ENCODE data around the gene UNC5A. TPM values are rescaled to one million over a fixed set of nuclear protein-coding genes. Genes with fewer than 3 reads are reported as not detected.

UNC5A gene
- polyA plus RNA-seq, 1 of the 3 experiments (the other 2 are of a cell fraction): 0.46 TPM

DNA sequence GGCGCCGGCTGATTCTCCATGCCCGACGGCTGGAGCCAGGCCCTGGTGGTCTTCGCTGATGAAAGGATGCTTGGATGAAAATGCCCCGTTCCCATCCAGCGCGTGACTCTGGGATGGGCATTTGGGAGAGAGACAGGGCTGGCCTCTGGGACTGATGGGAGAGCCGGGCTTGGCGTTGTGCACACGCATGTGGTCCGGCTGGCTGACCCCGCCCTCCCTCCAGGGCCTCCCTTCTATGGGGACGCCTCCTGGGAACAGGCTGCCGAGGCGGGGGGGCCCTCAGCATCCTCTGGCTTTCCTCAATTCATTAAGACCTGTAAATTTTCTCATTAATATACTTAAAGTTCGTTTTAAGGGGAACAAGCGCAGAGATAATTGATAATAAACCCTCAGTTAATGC is 36.8 kb downstream of the UNC5A start (continued):
- no peak for TF ChIP-seq EZH2phosphoT487 (IDR thresholded peaks at IDR 0.05; ENCODE audit: borderline replicate concordance, low read depth)

DNA sequence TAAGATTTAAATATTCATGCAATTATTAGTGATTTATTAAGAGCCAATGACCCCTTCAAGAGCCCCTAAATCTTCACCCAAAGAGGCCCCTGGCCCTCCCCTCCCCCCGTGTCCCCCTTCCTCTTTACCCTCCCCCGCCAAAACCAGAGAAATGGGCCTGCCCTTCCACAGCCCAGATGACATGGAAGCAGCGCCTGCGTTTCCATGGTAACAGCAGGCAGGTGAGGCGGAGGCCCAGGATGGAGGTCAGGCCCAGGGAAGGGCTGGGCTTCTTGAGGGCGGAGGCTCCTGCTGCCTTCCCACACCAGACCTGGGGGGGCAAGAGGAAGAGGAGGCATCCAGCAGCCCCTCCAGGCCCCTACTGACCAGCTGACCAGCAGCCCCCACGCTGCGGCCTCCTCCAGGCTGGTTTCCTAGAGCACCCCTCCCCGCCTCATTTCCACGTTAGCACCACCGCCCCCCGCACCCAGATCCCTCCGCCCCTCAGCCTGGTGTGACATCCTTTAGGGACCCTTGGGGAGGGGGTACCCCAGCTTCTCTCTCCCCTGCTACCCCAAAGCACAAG is 37.4 kb downstream of the UNC5A start:
- H3K4me1 ChIP-seq (ENCODE audit: control insufficient read depth in 1 of 2, insufficient read depth in 2 of 2, low read depth in 1 of 2, low read length in 1 of 2): peaks cover 0 to 51% of the 10 kb centered on the region in 2 experiments; a peak in 1 of 4 replicates
- H3K27ac ChIP-seq (ENCODE audit: low read depth in 2 of 2, low read length in 1 of 2): no peak overlapping the region; a peak in 1 of 4 replicates
- no peaks in the 10 kb centered on the region for H3K9me3 ChIP-seq
- H3K9ac ChIP-seq: no peak overlapping the region
- no peaks in the 10 kb centered on the region for H3K79me2 ChIP-seq (ENCODE audit: insufficient read depth)
- ChIA-PET POLR2A (no interaction called here), CTCF (interaction anchor here (1.5 kb wide), 1 partner anchor 187 kb away, joined by 4 read pairs; no protein-coding TSS in a partner anchor)
- H2AFZ ChIP-seq (ENCODE audit: low read depth): no peak overlapping the region
- H3K27me3 ChIP-seq (ENCODE audit: insufficient read depth): no peaks in the 10 kb centered on the region
- no peak overlapping the region for H3K4me2 ChIP-seq
- no peaks in the 10 kb centered on the region for H3K9me2 ChIP-seq
- 73% methylated on average over 6 of the region's 13 CpGs for WGBS (ENCODE audit: low lambda C conversion rate)
- TF ChIP-seq FOXM1 (IDR thresholded peaks at IDR 0.05; ENCODE audit: low read depth): no peak
- TF ChIP-seq POLR2AphosphoS5 (IDR thresholded peaks at IDR 0.05; ENCODE audit: low read depth, low read length): no peak
- no peak for TF ChIP-seq MAX (IDR thresholded peaks at IDR 0.05; ENCODE audit: low read depth)
- no peak for TF ChIP-seq EZH2phosphoT487 (IDR thresholded peaks at IDR 0.05; ENCODE audit: borderline replicate concordance, low read depth)
- no peak for TF ChIP-seq GATA2 (CRISPR knock-in tag; IDR thresholded peaks at IDR 0.05)
- TF ChIP-seq EP300 (IDR thresholded peaks at IDR 0.05; ENCODE audit: borderline replicate concordance in 1 of 2, low read depth in 1 of 2, low read length in 1 of 2): no peak
- TF ChIP-seq TAF1 (IDR thresholded peaks at IDR 0.05; ENCODE audit: borderline replicate concordance, low read depth, low read length): no peak
- TF ChIP-seq, protein P1, sequence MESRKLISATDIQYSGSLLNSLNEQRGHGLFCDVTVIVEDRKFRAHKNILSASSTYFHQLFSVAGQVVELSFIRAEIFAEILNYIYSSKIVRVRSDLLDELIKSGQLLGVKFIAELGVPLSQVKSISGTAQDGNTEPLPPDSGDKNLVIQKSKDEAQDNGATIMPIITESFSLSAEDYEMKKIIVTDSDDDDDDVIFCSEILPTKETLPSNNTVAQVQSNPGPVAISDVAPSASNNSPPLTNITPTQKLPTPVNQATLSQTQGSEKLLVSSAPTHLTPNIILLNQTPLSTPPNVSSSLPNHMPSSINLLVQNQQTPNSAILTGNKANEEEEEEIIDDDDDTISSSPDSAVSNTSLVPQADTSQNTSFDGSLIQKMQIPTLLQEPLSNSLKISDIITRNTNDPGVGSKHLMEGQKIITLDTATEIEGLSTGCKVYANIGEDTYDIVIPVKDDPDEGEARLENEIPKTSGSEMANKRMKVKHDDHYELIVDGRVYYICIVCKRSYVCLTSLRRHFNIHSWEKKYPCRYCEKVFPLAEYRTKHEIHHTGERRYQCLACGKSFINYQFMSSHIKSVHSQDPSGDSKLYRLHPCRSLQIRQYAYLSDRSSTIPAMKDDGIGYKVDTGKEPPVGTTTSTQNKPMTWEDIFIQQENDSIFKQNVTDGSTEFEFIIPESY (IDR thresholded peaks at IDR 0.05; ENCODE audit: borderline replicate concordance, low read depth): no peak
- TF ChIP-seq, protein P2, sequence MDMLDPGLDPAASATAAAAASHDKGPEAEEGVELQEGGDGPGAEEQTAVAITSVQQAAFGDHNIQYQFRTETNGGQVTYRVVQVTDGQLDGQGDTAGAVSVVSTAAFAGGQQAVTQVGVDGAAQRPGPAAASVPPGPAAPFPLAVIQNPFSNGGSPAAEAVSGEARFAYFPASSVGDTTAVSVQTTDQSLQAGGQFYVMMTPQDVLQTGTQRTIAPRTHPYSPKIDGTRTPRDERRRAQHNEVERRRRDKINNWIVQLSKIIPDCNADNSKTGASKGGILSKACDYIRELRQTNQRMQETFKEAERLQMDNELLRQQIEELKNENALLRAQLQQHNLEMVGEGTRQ (IDR thresholded peaks at IDR 0.05; ENCODE audit: borderline replicate concordance, low read depth, low read length): no peak
- TF ChIP-seq TEAD4 (IDR thresholded peaks at IDR 0.05; ENCODE audit: borderline replicate concordance, insufficient read depth): no peak
- no peak for DNase-seq
- H3K4me3 ChIP-seq (ENCODE audit: low read depth in 2 of 2, low read length in 1 of 2): no peak overlapping the region
- no peaks in the 10 kb centered on the region for H4K20me1 ChIP-seq (ENCODE audit: insufficient read depth)
- H3K36me3 ChIP-seq (replicated peaks in 1 of 2; ENCODE audit: control insufficient read depth in 1 of 2, insufficient read depth in 2 of 2, low read length in 1 of 2): no peaks in the 10 kb centered on the region
- no peaks in the 10 kb centered on the region for H3F3A ChIP-seq (replicated peaks; ENCODE audit: insufficient read depth)

DNA sequence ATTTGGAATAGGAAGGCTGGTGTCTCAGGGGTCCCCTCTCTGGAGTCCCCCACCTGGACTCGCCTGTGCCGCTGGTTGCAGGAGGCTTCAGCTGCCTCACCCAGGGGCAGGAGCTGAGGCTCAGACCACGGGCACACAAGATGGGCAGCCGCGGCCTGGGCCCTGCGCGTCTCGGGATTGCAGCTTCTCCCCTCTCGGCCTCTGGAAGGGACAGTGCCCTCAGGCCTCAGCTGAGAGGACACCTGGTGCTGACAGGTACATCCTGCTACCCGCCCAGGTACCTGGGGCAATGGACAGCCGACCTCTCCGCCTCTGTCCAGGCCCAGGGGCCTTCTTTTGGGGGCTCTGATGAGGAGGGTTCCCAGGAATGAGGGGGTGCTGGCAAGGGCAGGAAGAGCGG is 38.3 kb downstream of the UNC5A start:
- no peak overlapping the region for H3K27ac ChIP-seq (ENCODE audit: low read depth in 2 of 2, low read length in 1 of 2)
- no peak overlapping the region for H2AFZ ChIP-seq (ENCODE audit: low read depth)
- ChIA-PET CTCF (interaction anchor here (1.5 to 1.6 kb wide), 2 partner anchors 13 to 188 kb away, joined by 3 to 4 read pairs; no protein-coding TSS in a partner anchor), POLR2A (no interaction called here)
- no peaks in the 10 kb centered on the region for H3K27me3 ChIP-seq (ENCODE audit: insufficient read depth)
- H3K9me3 ChIP-seq: no peaks in the 10 kb centered on the region
- H3K4me1 ChIP-seq (ENCODE audit: control insufficient read depth in 1 of 2, insufficient read depth in 2 of 2, low read depth in 1 of 2, low read length in 1 of 2): peaks cover 0 to 51% of the 10 kb centered on the region in 2 experiments; a peak in 1 of 4 replicates
- H3K79me2 ChIP-seq (ENCODE audit: insufficient read depth): no peaks in the 10 kb centered on the region
- no peak overlapping the region for H3K9ac ChIP-seq
- no peak overlapping the region for H3K4me3 ChIP-seq (ENCODE audit: low read depth in 2 of 2, low read length in 1 of 2)
- no peaks in the 10 kb centered on the region for H4K20me1 ChIP-seq (ENCODE audit: insufficient read depth)
- WGBS (ENCODE audit: low lambda C conversion rate): 68% methylated on average over 8 of the region's 13 CpGs
- no peak for DNase-seq
- no peaks in the 10 kb centered on the region for H3K36me3 ChIP-seq (replicated peaks in 1 of 2; ENCODE audit: control insufficient read depth in 1 of 2, insufficient read depth in 2 of 2, low read length in 1 of 2)
- no peak overlapping the region for H3K4me2 ChIP-seq
- H3F3A ChIP-seq (replicated peaks; ENCODE audit: insufficient read depth): no peaks in the 10 kb centered on the region
- no peaks in the 10 kb centered on the region for H3K9me2 ChIP-seq
- TF ChIP-seq FOXJ3 (CRISPR knock-in tag; IDR thresholded peaks at IDR 0.05): no peak
- TF ChIP-seq, protein P3, sequence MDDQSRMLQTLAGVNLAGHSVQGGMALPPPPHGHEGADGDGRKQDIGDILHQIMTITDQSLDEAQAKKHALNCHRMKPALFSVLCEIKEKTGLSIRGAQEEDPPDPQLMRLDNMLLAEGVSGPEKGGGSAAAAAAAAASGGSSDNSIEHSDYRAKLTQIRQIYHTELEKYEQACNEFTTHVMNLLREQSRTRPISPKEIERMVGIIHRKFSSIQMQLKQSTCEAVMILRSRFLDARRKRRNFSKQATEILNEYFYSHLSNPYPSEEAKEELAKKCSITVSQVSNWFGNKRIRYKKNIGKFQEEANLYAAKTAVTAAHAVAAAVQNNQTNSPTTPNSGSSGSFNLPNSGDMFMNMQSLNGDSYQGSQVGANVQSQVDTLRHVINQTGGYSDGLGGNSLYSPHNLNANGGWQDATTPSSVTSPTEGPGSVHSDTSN (IDR thresholded peaks at IDR 0.05): no peak
- TF ChIP-seq, protein P2 (IDR thresholded peaks at IDR 0.05; ENCODE audit: borderline replicate concordance, low read depth, low read length): no peak
- no peak for TF ChIP-seq TEAD4 (IDR thresholded peaks at IDR 0.05; ENCODE audit: borderline replicate concordance, insufficient read depth)
- no peak for TF ChIP-seq TCF12 (IDR thresholded peaks at IDR 0.05)
- no peak for TF ChIP-seq TAF1 (IDR thresholded peaks at IDR 0.05; ENCODE audit: borderline replicate concordance, low read depth, low read length)
- no peak for TF ChIP-seq RAD21 (IDR thresholded peaks at IDR 0.05; ENCODE audit: low read length)
- TF ChIP-seq EP300 (IDR thresholded peaks at IDR 0.05; ENCODE audit: borderline replicate concordance in 1 of 2, low read depth in 1 of 2, low read length in 1 of 2): no peak
- no peak for TF ChIP-seq YY1 (IDR thresholded peaks at IDR 0.05; ENCODE audit: low read depth)
- no peak for TF ChIP-seq SMC3 (IDR thresholded peaks at IDR 0.05; ENCODE audit: low read depth, low read length)
- no peak for TF ChIP-seq GATA2 (CRISPR knock-in tag; IDR thresholded peaks at IDR 0.05)
- TF ChIP-seq RXRA (IDR thresholded peaks at IDR 0.05; ENCODE audit: borderline replicate concordance, low read depth): no peak
- no peak for TF ChIP-seq NRF1 (IDR thresholded peaks at IDR 0.05; ENCODE audit: low read depth, low read length)
